Right forelimb (tissue), 1 donor: ENCODE data around the gene PLA2G4B.
A peak's percentile ranks its signal among the peaks of the same experiment; 100 is the strongest.

Experiments
- DNase-seq: peaks from one replicate; pipeline ENCODE4 v3.0.0-alpha.2; 2018

Gene PLA2G4B

GRCh38 chr15:41809526-41810220 lies 29.0 kb upstream of the PLA2G4B start:
- no peak for DNase-seq

GRCh38 chr15:41810651-41811431 lies 27.8 kb upstream of the PLA2G4B start:
- no peak for DNase-seq

GRCh38 chr15:41811432-41812195 lies 27.0 kb upstream of the PLA2G4B start:
- peak; percentile 88 for DNase-seq

- no peak for DNase-seq
Measured at GRCh38 chr15:41812820-41813375, 25.7 kb upstream of the PLA2G4B start.

- DNase-seq: no peak
Measured at GRCh38 chr15:41813426-41813825, 25.2 kb upstream of the PLA2G4B start.

- no peak for DNase-seq
Measured at GRCh38 chr15:41814534-41814933, 24.1 kb upstream of the PLA2G4B start.

- no peak for DNase-seq
Measured at GRCh38 chr15:41816788-41817187, 21.9 kb upstream of the PLA2G4B start.

- no peak for DNase-seq
Measured at GRCh38 chr15:41817327-41817726, 21.3 kb upstream of the PLA2G4B start.

GRCh38 chr15:41817781-41818180 lies 20.9 kb upstream of the PLA2G4B start:
- no peak for DNase-seq

- no peak for DNase-seq
Measured at GRCh38 chr15:41819455-41820050, 19.1 kb upstream of the PLA2G4B start.

- no peak for DNase-seq
Measured at GRCh38 chr15:41820791-41821423, 17.7 kb upstream of the PLA2G4B start.

- DNase-seq: no peak
Measured at GRCh38 chr15:41821831-41822230, 16.8 kb upstream of the PLA2G4B start.

- no peak for DNase-seq
Measured at GRCh38 chr15:41822471-41822870, 16.2 kb upstream of the PLA2G4B start.

- no peak for DNase-seq
Measured at GRCh38 chr15:41822957-41823356, 15.7 kb upstream of the PLA2G4B start.

- no peak for DNase-seq
Measured at GRCh38 chr15:41823502-41823901, 15.1 kb upstream of the PLA2G4B start.

- DNase-seq: no peak
Measured at GRCh38 chr15:41824062-41824745, 14.4 kb upstream of the PLA2G4B start.

- DNase-seq: no peak
Measured at GRCh38 chr15:41825145-41825544, 13.5 kb upstream of the PLA2G4B start.

- DNase-seq: no peak
Measured at GRCh38 chr15:41825572-41826535, 12.8 kb upstream of the PLA2G4B start.

- DNase-seq: peak; percentile 57
Measured at GRCh38 chr15:41827290-41827879, 11.3 kb upstream of the PLA2G4B start.
